GM12892 (cell line): ENCODE results near the gene ZNF8. TPM values are rescaled to one million over a fixed set of nuclear protein-coding genes. Genes with fewer than 3 reads are reported as not detected.
A peak's percentile ranks its signal among the peaks of the same experiment; 100 is the strongest.
"Not testable (repeated sequence)": the region's sequence is repeated elsewhere in the genome, so short reads cannot be mapped to it uniquely, and the experiment has no call there.

ENCODE experiments used
- DNase-seq: peaks from one replicate; pipeline ENCODE4 v3.0.0; 2011; ENCODE audit not compliant: insufficient read length
- FAIRE-seq: peaks from 2 replicates; lab custom pipeline; 2011; peaks lifted over from hg19 to GRCh38; lab: Jason Lieb, UNC
- POLR2A ChIP-seq: IDR thresholded peaks from 2 replicates; pipeline ENCODE4 v1.6.1; 2011; ENCODE audit warnings: low read depth, low read length, control low read depth
- POLR2AphosphoS5 ChIP-seq: IDR thresholded peaks from 2 replicates; pipeline ENCODE4 v1.6.1; 2011; ENCODE audit warnings: low read depth, low read length, control low read depth
- TAF1 ChIP-seq: IDR thresholded peaks from 2 replicates; pipeline ENCODE4 v1.6.1; 2011; ENCODE audit warnings: low read depth, mild to moderate bottlenecking, control low read depth, low read length, borderline replicate concordance
- polyA plus RNA-seq: library from polyadenylated mRNA; unstranded; fragments of >200 nt; gene quantifications from one replicate; pipeline ENCODE4 v1.2.1, GENCODE V29; 2012; ENCODE audit warnings: missing spikeins, inconsistent platforms; ENCODE audit not compliant: missing spikeins

The ZNF8 gene
- 2.1 TPM for polyA plus RNA-seq

GRCh38 chr19:58278541-58279041, at the start of gene ZNF8:
Gene ZNF8 (plus strand): TSS chr19:58278955. CDS start chr19:58279082, 127 bp downstream.
- DNase-seq (peak; percentile 100), FAIRE-seq (peak; percentile 98)
- TF ChIP-seq TAF1 (peak; percentile 80), POLR2A (peak; percentile 91), POLR2AphosphoS5 (peak; percentile 80)

- no peak for FAIRE-seq
- no peak for DNase-seq
Measured at GRCh38 chr19:58229255-58229639, 49.5 kb upstream of the ZNF8 start.

GRCh38 chr19:58237324-58237723, 41.4 kb upstream of the ZNF8 start:
- FAIRE-seq (no peak), DNase-seq (no peak)
- no peak for TF ChIP-seq POLR2AphosphoS5
- TF ChIP-seq TAF1, result no peak
- no peak for TF ChIP-seq POLR2A

More at GRCh38 chr19:58229255-58229639, 49.5 kb upstream of the ZNF8 start:
- TF ChIP-seq TAF1, result no peak
- no peak for TF ChIP-seq POLR2A
- no peak for TF ChIP-seq POLR2AphosphoS5

GRCh38 chr19:58243351-58243750, 35.4 kb upstream of the ZNF8 start:
- no peak for FAIRE-seq
- TF ChIP-seq POLR2A (no peak), TAF1 (no peak), POLR2AphosphoS5 (no peak)

DNA sequence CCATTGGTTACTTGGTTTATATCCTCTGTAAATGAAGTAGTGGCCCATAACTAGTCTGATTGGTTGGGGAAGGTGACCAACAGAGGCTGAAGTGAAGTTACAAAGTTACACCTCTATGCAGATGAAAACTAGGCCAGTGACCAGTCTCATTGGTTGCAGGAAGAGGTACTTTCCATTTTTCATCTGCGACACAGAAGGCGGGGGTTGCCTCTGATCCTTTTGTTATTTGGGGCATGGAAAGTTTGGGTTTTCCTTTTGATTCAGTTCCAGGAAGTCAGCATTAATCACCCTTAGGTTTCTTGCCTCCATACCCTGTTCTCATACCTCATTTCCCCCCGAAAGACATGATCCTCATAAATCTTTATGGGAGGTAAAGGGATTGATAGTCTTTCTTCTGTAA, 29.9 kb upstream of the ZNF8 start:
- no peak for TF ChIP-seq POLR2A
- no peak for TF ChIP-seq POLR2AphosphoS5
- TF ChIP-seq TAF1, result no peak
- FAIRE-seq (no peak), DNase-seq (no peak)

More at GRCh38 chr19:58243351-58243750, 35.4 kb upstream of the ZNF8 start:
- no peak for DNase-seq

GRCh38 chr19:58252102-58252685, 26.6 kb upstream of the ZNF8 start:
- DNase-seq (no peak), FAIRE-seq (no peak)
- no peak for TF ChIP-seq TAF1

DNA sequence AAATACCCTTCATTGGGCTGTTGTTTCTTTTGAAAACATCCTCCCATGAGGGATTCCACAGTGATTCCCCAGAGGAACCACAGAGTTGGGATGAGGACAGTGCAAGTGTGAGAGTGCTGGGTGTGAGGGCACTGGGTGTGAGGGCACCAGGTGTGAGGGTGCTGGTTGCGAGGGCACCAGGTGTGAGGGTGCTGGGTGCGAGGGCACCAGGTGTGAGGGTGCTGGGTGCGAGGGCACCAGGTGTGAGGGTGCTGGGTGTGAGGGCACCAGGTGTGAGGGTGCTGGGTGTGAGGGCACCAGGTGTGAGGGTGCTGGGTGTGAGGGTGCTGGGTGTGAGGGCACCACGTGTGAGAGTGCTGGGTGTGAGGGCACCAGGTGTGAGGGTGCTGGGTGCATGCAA, 20.5 kb upstream of the ZNF8 start:
- not testable (repeated sequence) for FAIRE-seq, DNase-seq

GRCh38 chr19:58261600-58261967, 17.2 kb upstream of the ZNF8 start:
- FAIRE-seq (no peak), DNase-seq (no peak)
- TF ChIP-seq POLR2AphosphoS5, result 0 out of 2 replicates have a peak, but pooled peaks have one; percentile 16
- TF ChIP-seq TAF1, result no peak
- TF ChIP-seq POLR2A, result no peak

GRCh38 chr19:58261968-58262921, 16.5 kb upstream of the ZNF8 start:
- no peak for FAIRE-seq
- DNase-seq, result no peak
- no peak for TF ChIP-seq TAF1
- TF ChIP-seq POLR2A, result no peak
- TF ChIP-seq POLR2AphosphoS5, result no peak

- DNase-seq, result no peak
- FAIRE-seq, result no peak
- TF ChIP-seq POLR2AphosphoS5 (no peak), TAF1 (no peak), POLR2A (no peak)
Measured at GRCh38 chr19:58262922-58263296, 15.8 kb upstream of the ZNF8 start.

DNA sequence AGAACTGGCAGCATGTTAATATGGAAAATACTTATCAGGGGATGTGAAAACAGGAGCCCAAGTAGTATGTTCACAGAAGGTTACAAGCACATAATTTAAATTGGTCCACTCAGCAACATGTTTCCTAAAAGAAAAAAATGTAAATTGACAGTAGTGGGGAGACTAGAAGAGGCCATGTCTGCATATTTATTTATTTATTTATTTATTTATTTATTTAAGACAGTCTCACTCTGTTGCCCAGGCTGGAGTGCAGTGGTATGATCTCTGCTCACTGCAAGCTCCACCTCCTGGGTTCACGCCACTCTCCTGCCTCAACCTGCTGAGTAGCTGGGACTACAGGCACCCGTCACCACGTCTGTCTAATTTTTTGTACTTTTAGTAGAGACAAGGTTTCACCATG, 13.7 kb upstream of the ZNF8 start:
- FAIRE-seq (no peak), DNase-seq (no peak)
- TF ChIP-seq POLR2A, result no peak
- no peak for TF ChIP-seq POLR2AphosphoS5
- no peak for TF ChIP-seq TAF1

GRCh38 chr19:58268344-58268743, 10.4 kb upstream of the ZNF8 start:
- TF ChIP-seq POLR2A, result no peak
- no peak for TF ChIP-seq POLR2AphosphoS5
- no peak for TF ChIP-seq TAF1
- DNase-seq, result no peak

More at GRCh38 chr19:58268344-58268743, 10.4 kb upstream of the ZNF8 start:
- FAIRE-seq, result no peak
